ENCODE results near the gene DENND1A.
A peak's percentile ranks its signal among the peaks of the same experiment; 100 is the strongest.

Gene DENND1A

GRCh38 chr9:123551734-123552133 is 378.2 kb downstream of the DENND1A start:
- DNase-seq, result no peak

DNA sequence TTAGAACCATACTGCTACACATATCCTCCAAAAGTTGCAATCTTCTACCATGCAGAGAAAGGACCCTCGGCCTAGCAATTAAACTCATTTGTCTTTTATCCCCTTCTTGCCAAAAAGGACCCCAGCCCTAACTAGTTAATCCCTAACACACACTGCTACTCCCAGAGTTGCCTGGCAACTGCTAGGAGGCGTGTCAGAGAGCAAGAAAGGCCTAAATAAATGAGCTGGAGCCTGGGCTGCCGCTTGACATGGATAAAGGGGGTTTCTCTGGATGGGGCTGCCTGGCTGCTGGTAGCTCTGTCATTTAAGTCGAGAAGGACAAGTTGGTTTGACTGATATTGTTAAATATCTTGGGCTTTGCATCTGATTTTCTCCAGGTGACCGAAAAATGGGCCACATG is 379.1 kb downstream of the DENND1A start:
- DNase-seq, result no peak

GRCh38 chr9:123550012-123550411 is 379.9 kb downstream of the DENND1A start:
- no peak for DNase-seq

- DNase-seq, result peak; percentile 69 to 76
These were observed 381.0 kb downstream of the DENND1A start for GRCh38 chr9:123548741-123549545.

DNA sequence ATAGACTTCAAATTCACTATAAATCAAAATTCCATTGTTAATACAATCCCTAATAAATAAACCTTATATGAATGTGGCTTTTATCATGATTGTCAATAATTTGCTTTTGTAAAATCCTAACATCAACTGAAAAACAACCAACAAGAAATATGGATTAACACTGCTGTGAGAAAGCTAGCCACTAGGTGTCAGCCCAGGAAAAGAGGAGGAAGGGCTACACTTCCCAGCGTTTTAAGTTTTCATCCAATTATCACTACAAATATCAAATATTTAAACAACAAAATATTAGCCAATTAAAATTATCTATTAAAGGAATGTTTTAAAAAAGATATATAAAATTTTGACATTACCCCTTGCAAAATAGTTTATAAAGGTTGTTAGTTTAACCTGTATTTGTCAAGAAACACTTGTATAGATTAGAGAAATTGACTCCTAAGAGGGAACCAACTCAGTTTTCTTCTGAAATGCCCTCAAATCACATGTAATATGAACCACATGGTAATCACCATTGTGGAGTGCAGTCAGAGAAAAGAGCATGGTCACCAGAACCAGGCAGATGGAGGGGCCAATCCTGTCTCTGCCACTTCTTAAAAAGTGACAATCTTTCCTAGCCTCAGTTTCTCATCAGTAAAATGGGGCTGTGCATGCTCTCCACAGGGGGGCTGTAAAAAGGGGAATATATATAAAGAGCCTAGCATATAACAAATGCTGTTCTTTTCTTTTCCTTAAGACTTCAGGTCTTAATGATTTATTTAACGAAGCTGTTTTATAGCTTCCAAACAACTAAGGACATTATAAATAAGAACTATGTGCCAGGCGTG is 385.7 kb downstream of the DENND1A start:
- DNase-seq, result peak; percentile 9 to 14

- DNase-seq, result no peak
These were observed 386.4 kb downstream of the DENND1A start for GRCh38 chr9:123543492-123543891.

GRCh38 chr9:123542435-123543225 is 387.3 kb downstream of the DENND1A start:
- DNase-seq, result no peak

GRCh38 chr9:123541411-123541810 is 388.5 kb downstream of the DENND1A start:
- DNase-seq, result no peak

DNA sequence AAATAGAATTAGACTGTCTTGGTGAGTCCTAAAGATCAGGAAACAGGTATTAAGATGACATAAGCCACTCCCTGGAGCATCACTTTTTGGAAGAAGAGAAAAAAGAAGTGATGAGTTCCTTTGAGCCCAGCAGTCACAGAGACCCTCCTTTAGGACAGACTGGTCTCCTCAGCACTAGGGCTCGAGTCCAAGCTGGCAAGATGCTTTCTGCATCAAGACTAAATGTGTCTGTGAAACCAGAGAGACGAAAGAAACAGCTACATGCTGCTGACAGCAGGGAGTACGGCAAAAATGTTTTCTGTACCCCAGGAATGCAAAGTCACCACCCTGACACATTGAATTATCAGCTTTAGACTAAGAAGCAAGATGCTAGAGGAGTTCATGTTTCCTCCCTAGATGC is 389.5 kb downstream of the DENND1A start:
- DNase-seq, result no peak

DNA sequence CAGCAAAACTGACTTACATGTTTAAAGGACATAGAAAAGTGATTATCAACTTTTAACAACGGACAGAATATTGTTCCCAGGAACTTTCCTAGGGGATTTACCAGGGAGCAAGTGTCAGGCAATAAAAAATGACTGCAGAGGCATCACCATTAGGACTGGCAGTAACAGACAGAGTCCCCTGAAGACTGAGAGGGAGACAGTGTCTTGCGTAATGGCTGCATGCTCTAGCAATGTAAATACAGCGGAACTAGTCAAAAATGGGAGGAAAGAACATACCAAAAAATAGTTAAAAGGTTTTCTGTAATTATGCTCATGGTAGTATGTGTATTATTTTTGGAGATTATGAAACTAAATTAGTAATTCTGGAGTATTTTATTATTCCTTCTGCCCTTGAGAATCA is 392.1 kb downstream of the DENND1A start:
- DNase-seq, result no peak

- DNase-seq, result no peak
These were observed 393.5 kb downstream of the DENND1A start for GRCh38 chr9:123536455-123536868.

- no peak for DNase-seq
These were observed 395.6 kb downstream of the DENND1A start for GRCh38 chr9:123534336-123534735.

DNA sequence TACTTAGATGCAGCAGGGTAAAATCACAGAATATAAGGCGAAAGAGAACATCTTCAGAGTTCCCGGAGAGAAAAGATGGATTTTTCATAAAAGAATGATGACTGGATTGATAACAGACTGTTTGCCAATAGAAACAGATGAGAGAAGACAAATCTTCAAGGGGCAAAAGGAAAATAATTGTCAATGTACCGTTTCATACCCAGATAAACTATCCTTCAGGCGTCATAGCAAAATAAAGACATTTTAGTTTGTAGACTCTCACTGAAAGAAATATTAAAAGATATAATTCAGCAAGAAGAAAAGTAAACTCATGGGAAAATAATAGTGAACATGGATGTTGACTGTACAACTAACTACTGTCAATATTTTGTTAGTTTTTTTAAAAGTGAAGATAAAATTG is 399.7 kb downstream of the DENND1A start:
- DNase-seq, result no peak

GRCh38 chr9:123528501-123528900 is 401.4 kb downstream of the DENND1A start:
- no peak for DNase-seq

- DNase-seq, result no peak
These were observed 401.9 kb downstream of the DENND1A start for GRCh38 chr9:123527981-123528380.

GRCh38 chr9:123525957-123526356 is 404.0 kb downstream of the DENND1A start:
- no peak for DNase-seq

DNA sequence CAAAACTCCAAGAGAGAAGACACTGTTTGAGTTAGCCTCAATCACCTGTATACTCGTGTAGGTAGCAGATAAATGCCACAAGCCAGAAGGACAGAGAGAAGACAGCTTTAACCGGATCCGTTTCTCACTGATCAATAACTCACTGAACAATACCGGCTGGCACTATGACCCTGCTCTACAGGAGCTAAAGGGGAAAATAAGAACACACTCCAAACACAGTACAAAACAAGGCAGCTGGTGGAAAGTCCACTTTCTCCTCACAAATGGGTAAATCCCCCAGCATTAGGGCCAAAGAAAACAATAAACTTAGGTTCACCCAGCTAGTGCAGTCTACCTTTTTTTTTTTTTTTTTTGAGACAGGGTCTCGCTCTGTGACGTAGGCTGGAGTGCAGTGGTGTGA is 404.5 kb downstream of the DENND1A start:
- no peak for DNase-seq

GRCh38 chr9:123524866-123525265 is 405.1 kb downstream of the DENND1A start:
- no peak for DNase-seq

DNA sequence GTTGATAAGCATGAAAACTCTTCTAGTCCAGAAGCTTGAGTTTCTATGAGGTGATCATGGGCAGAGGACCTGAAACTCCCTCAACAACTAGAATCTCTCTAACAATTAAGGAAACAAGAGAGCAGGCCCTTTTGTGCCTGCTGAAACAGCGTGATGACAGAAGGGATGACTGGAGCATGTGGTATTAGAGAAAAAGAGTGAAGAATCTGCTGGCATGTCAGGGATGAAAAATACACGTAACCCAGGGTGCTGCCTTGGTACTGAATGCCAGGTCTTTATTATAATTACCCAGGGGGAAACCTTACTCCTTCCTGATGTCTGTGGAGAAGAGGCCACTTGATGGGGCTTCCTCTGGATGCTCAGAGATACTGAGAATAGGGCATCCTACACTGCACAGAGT is 406.1 kb downstream of the DENND1A start:
- no peak for DNase-seq

DNA sequence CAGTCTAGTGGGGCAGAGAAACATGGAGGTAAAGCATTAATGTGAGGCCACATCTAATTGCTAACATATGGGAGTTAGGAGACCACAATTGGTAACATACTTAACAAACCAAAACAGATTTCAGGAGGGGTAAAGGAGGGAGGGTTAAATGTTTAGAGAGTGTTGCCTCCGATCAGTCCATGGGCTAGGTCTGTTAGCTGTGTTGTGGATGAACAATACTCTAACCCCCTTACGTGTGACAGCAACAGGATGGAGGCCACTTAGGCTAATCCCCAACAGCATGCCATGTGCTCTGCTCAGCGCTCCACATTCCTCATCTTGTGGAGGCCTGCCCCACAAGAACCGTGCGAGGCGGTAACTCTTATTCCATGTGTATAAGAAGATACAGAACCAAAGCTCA is 406.9 kb downstream of the DENND1A start:
- no peak for DNase-seq

DNA sequence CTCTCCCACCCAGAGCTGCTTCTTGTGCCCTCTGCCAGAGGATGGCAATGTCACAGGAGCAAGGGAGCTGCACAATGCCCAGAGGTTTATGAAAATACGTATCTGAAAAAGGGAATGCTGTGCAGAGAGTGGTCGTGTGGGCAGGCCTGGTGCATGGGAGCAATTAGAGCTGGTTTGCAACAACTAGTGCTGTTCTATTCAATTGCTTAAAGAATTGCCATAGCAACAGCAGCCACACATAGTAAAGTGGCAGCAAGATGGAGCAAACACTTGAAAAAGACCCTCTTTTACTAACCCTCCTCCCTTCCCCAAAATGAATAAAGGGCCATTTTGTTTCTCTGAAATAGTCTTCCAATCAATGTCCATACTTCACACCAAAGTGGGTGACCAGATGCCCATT is 407.7 kb downstream of the DENND1A start:
- DNase-seq, result no peak

DNA sequence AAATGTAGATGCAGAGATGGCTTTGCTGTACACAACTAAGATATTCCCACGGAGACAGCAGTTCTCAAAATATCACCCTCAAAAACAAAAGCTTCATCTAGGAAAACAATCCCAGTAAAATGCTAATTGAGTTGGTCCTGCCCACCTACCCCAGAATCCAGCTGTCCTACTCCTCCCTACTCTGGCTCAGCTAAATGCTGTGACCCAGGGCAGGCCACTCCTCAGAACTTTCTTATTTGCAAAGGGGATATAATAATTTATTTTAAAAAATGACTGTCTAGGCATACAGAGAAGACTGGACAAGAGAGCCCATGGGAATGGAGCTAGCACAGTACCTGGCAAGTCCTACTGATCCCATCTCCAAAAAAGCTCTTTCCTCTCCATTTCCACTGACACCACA is 411.6 kb downstream of the DENND1A start:
- DNase-seq, result no peak

GRCh38 chr9:123517512-123517911 is 412.4 kb downstream of the DENND1A start:
- DNase-seq, result no peak
